Skin epidermis (tissue), 12 donors: ENCODE measurements around the gene TMPRSS6.
A peak's percentile ranks its signal among the peaks of the same experiment; 100 is the strongest.

Source experiments
- H3K27ac ChIP-seq, 21 experiments: fragments of 200-600 bp; sonication (generic) in 11 of 21; one replicate each; pipeline ENCODE4 v1.5.0; 2020; ENCODE audit warnings: mild to moderate bottlenecking in 3 of 21, inconsistent platforms in 2 of 21, moderate library complexity in 2 of 21
- H3K4me3 ChIP-seq, 7 experiments: fragments of 200-600 bp; sonication (generic) in 2 of 7; one replicate each; pipeline ENCODE4 v1.5.0; 2020; ENCODE audit warnings: inconsistent platforms in 2 of 7, mild to moderate bottlenecking in 2 of 7, moderate library complexity in 1 of 7

Gene TMPRSS6

DNA sequence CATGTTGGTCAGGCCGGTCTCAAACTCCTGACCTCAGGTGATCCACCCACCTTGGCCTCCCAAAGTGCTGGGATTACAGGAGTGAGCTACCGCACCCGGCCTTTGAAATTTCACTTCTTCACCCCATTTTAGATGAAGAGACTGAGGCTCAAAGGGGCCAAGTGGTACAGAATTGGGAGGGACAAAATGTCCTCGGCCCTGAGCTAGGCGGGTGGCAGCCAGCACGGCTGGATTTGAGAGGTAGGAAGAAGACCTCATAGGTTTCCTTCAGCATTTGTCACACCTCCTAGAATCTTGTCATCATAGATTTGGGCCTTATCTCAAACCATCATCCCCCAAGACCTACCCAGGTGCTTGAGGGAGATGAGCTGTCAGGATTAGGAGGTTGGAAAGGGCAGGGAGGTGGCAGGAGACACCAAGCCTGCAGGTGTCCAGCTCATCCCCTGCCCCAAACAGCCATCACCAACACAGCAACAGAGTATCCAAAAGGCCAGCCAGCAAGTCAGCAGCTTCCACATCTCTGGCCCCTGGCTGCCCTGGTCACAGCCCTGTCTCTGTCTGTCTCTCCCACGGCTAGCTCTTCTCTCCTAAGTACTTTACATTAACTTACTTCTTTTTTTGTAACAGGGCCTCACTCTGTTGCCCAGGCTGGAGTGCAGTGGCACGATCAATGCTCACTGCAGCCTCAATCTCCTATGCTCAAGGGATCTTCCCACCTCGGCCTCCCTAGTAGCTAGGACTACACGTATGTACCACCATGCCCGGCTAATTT, 11.2 kb upstream of the TMPRSS6 start:
- Histone ChIP-seq H3K27ac (peak overlapping the region in 9 of 21 experiments; percentile 63 to 94 (median 79)), H3K4me3 (no peak overlapping the region)

GRCh38 chr22:37119872-37120271, 10.4 kb upstream of the TMPRSS6 start:
- Histone ChIP-seq H3K27ac (no peak overlapping the region), H3K4me3 (no peak overlapping the region)

GRCh38 chr22:37118083-37118482, 8.6 kb upstream of the TMPRSS6 start:
- Histone ChIP-seq H3K4me3 (no peak overlapping the region), H3K27ac (no peak overlapping the region)

- no peak overlapping the region for H3K4me3 ChIP-seq
- no peak overlapping the region for H3K27ac ChIP-seq
These were observed 7.6 kb upstream of the TMPRSS6 start for GRCh38 chr22:37117092-37117491.

DNA sequence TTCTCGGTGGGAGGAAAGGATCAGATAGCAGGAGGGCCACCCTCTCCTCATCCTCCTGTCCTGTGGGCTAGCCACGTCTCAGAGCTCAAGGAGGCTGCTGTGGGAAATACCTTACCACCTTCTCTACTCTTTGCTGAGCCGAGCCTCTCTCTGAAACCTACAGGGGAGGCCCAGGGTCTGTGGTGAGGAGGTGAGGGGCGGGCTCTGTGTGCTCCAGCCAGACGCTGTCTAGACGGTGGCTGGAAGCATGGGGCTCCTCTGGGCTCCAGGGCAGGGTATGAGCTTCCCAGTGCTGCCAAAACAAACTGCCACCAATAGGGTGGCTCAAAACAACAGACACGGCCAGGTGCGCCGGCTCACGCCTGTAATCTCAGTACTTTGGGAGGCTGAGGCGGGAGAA, 5.5 kb upstream of the TMPRSS6 start:
- Histone ChIP-seq H3K27ac (no peak overlapping the region), H3K4me3 (no peak overlapping the region)

DNA sequence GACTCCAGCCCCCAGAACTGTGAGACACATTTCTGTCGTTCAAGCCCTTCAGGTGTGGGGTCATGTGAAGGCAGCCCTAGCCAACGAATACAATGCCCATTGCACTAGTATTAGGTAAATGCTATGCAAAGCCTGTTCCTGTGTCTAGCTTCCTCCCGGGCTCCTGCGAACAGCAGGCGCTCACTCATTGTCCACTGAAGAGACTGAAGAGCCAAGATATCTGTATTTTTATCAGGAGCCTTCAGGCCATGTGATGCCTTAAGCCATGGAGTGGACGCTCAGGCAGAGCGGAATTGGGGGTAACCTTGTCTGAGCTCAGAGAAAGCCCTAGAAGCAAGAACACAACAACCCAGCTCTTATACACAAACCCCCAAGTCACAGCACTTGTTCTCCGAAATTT, 4.2 kb upstream of the TMPRSS6 start:
- no peak overlapping the region for H3K4me3 ChIP-seq
- no peak overlapping the region for H3K27ac ChIP-seq

- Histone ChIP-seq H3K27ac (no peak overlapping the region), H3K4me3 (no peak overlapping the region)
These were observed 2.7 kb upstream of the TMPRSS6 start for GRCh38 chr22:37112084-37112728.

- H3K27ac ChIP-seq, result no peak overlapping the region
- H3K4me3 ChIP-seq, result no peak overlapping the region
These were observed 1.7 kb upstream of the TMPRSS6 start for GRCh38 chr22:37111156-37111717.

- no peak overlapping the region for H3K27ac ChIP-seq
- no peak overlapping the region for H3K4me3 ChIP-seq
These were observed 1.5 kb downstream of the TMPRSS6 start for GRCh38 chr22:37107816-37108621.

GRCh38 chr22:37105990-37106389, 3.5 kb downstream of the TMPRSS6 start:
- H3K27ac ChIP-seq, result no peak overlapping the region

DNA sequence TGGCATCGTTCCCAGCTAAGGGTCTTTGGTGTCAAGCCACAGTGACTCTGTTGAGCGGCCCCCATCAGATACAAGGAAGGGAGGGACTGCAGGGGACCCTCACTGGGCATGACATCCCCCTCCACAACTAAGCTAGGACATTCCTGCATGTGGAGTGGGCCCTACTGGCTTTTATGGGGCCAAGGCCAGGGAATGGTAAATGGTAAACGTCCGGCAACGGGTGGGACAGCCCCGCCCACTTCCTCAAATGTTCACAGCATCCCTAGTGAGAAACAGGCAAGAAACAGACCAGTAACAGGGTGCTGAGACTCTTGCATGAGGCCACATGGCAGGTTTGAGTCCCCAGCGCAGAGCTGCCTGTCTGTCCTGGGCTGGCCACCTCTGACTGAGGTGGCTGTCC, 4.4 kb downstream of the TMPRSS6 start:
- Histone ChIP-seq H3K27ac (no peak overlapping the region), H3K4me3 (no peak overlapping the region)

More at GRCh38 chr22:37105990-37106389, 3.5 kb downstream of the TMPRSS6 start:
- no peak overlapping the region for H3K4me3 ChIP-seq

- Histone ChIP-seq H3K4me3 (no peak overlapping the region), H3K27ac (no peak overlapping the region)
These were observed 5.7 kb downstream of the TMPRSS6 start for GRCh38 chr22:37103656-37104452.

GRCh38 chr22:37103151-37103550, 6.4 kb downstream of the TMPRSS6 start:
- Histone ChIP-seq H3K27ac (no peak overlapping the region), H3K4me3 (no peak overlapping the region)

DNA sequence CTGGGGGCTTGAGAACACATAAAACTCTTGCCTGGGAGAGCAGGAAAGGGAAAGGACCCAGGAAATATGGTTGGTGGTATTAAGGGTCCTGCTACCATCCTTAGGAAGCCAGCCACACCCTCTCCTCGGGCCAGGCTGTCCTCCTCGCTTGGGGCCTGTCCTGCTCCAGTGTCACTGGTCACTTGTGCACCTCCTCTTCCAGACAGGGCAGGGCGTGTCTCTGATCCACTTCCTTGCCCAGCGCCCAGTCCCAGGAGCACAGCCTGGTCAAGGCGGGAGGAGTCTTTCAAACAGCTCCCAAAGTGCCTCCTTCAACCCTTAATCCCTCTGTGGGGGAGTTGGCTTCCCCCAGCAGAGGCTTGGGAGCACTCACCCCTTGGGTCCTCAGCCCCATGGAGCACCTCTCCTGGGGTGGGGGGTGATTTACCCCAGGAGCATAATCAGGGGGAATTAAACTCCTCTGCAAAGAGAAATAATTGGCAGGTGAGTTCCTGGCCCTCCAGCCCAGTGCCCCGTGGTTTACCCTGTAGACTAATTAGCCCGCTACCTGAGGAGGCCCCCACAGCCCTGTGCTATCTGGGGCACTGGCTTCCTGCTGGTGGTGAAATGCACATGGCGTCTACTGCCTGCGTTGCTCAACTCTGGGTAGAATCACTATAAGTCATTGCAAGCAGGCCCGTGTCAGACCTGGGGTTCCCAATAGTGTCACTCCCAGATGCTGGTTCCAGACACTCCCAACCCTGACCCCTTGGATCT, 8.0 kb downstream of the TMPRSS6 start:
- no peak overlapping the region for H3K27ac ChIP-seq
- no peak overlapping the region for H3K4me3 ChIP-seq

- Histone ChIP-seq H3K4me3 (no peak overlapping the region), H3K27ac (no peak overlapping the region)
These were observed 8.9 kb downstream of the TMPRSS6 start for GRCh38 chr22:37100589-37101127.

- Histone ChIP-seq H3K27ac (no peak overlapping the region), H3K4me3 (no peak overlapping the region)
These were observed 10.4 kb downstream of the TMPRSS6 start for GRCh38 chr22:37098976-37099591.

DNA sequence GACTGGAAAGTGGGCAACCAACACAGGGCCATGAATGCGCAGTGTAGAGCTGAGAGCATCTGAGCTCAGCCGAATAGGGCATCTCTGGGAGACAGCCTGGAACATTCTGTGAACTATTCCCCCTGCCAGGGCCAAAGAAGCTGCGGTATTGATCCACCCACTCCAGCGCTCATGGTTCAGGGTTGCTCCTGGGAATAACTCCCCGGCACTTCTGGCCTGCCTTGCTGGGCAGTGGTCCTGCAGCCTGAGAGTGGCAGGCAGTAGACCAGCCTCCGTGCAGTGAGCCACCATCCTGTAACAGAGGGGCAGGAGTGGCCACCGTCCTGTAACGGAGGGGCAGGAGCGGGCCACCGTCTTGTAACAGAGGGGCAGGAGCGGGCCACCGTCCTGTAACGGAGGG, 12.2 kb downstream of the TMPRSS6 start:
- H3K4me3 ChIP-seq, result no peak overlapping the region
- H3K27ac ChIP-seq, result no peak overlapping the region

GRCh38 chr22:37095113-37095512, 14.4 kb downstream of the TMPRSS6 start:
- H3K27ac ChIP-seq, result no peak overlapping the region
- no peak overlapping the region for H3K4me3 ChIP-seq
